Activated T-cell treated with anti-CD3 and anti-CD28 coated beads for 1 hour (primary cell): ENCODE data around the gene PROK2.

Source experiments
- DNase-seq: peaks from one replicate; pipeline ENCODE4 v3.0.0-alpha.2; 2020; ENCODE audit warnings: low read depth

The PROK2 gene

DNA sequence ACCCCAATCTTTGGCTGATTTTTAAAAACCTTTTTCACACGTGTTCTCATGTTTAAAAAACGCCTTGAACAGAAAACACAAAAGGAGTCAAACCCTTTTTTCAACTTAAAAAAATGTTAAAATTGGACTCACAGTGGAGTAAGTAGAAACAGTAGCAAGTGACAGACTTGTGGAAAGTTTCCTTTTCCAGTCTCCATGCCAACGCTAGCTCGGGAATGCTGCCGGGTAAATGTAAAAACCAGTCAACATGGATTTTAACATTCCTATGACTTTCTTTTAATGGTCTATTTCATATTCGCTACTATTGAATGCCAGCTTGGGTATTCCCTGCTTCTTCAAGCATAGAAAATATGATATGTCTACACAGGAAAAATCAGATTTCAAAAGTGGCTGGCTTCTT, 1.6 kb upstream of the PROK2 start:
- DNase-seq, result no peak

DNA sequence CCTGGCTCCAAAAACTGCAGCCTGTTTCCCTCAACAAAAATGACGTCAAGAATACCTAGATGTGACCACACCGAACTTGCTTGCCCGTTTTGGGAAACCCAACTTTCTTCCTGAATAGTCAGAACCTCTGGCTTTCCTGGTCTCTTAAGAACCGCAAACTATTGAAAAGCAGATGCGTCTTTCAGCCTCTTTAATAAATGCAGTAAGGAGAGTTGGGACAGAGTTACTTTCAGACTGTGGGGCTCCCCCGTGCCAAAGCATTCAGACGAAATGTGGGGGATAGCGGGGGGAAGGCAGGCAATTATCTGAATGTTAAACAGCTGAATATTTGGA, 1.2 kb upstream of the PROK2 start:
- DNase-seq, result no peak

DNA sequence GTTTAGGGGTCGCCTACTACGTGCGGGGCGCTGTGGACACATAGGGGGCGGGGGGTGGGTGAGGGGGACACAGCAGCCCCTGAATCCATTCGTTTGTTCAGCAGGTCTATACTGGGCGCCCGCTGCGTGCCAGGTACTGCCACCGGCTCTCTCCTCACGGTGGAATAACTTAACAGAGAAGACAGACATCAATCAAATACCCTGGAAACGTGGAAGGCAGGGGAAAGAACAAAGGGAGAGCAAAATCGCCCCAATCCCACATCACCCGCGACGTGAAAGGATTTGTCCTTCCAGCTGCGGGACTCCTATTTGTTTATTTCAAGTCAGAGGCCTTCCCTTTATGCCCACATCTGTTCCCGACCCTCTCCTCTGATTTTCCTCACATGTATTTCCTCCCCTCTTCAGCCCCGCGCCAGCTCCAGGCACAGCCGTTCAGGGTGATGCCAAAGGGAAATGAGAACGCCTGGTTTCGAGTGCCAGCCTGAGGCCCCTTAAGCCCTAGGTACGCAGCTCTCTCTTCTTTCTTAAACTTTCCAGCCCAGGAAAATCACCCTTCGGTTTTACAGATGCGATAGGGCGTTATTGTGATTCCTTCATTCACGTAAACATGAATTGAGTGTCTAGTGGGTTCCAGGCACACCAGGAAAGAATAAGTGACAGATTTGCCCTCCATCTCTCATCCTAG, 726 bp upstream of the PROK2 start:
- DNase-seq, result no peak

DNA sequence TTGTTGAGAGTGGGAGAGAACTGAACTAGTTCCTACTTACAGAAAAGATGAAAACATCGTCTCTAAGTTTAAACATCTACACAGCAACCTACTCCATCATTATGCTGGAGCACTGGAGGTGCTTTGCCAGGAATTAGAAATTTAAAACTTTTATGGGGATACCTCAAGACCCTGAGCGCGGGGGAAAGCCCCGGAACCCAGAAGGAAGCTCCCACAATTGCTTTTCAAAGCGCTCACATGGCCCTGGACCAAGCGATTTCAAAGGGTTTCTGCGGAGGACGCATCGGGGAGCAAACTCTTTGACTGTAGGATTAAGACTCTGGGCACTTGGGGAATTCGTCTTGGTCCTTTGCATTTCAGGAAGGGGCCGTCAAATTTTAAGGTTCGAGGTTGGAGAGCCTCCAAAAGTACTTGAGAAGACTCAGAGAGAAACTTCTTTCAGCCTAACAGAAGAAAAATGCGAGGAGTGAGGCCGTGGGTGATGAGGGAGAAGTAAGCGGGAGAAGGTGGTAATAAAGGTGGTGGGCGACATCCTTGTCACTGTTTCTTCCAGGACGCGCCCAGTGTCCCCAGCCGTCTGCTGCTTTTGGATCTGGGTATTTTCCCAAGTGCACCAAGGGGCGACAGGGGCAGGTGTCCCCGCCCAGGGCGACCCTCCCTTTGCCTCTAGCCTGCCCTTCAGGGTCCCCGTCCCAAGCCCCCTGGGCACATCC, 591 bp downstream of the PROK2 start:
- DNase-seq, result no peak

DNA sequence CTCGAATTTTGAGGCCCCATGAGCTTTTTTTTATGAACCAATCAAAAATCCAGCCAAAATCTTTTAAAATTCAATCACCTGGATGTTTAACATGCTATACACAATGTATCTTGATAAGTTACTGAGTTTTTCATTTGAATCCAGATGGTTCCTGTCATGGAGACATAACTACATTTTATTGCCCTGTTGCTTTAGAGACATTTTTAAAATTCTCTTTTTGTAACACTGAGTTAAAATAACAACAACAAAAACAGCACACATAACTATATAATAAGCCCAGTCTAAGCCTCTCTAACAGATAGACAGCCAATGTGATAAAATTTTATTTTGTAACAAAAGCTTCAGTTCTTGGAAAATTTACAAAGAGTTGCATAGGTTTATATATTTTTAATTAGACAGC, 1.8 kb downstream of the PROK2 start:
- DNase-seq, result no peak

DNA sequence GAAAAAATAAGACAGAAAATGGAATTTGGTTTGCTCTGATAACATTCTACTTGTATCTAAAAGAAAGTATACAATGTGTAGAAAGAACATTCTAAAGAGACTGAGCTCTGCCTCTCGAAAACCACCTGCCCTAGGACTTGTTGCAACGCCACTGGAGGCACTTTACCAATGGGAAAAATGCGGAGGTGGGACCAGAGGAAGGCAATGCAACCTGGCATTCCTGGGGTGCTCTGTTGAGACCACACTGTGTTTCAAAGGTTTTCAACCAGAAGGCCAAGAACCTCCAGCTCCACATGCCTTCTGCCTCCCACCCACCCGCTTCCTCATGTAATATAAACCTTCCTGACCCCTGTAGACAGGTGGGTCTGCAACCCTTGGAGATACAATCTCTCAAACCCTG, 4.5 kb downstream of the PROK2 start:
- no peak for DNase-seq

DNA sequence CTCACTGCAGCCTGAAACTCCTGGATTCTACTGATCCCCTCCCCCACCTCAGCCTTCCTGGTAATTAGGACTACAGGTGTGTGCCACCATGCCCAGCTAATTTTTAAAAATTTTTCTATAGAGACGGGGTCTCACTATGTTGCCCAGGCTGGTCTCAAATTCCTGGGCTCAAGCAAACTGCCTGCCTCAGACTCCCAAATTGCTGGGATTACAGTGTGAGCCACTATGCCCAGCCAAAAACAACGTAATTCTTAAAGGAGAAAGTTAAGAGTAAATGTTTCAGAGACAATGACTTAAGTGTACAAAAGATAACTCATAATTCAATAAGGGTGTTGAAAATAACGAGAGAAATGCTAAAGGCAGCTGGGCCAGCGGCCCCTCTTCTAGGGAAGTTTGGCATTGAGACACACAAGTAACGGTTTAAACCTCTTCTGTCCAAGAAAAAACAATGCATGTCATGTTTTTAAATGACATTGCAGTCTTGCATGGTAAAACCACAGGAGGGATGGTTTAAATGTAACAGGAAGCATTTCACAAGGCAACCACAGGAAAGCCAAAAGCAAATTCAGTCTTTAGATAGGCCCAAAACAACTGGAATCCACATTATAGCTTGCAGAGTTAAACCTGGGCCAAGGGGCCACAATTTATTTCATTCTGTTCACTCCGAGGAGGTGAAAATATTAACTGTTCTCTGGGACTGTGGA, 5.1 kb downstream of the PROK2 start:
- no peak for DNase-seq

DNA sequence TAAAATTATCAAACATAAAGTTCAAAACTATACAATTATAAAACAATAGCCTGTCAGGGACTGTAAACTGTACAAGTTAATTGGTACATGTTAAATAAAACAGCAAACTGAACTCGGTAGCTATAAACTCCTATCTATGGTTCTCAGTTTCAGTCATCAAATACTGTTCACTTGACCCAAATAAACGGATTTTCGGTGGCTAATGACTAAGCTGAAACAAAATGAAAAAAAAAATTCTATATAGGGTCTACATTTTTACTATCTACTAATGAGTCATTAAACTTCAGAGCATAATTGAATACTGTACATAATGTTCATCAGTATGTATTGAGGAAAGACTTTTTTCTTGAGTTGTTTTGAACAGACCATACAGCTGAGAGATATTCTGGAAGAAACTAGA, 6.6 kb downstream of the PROK2 start:
- DNase-seq, result no peak

DNA sequence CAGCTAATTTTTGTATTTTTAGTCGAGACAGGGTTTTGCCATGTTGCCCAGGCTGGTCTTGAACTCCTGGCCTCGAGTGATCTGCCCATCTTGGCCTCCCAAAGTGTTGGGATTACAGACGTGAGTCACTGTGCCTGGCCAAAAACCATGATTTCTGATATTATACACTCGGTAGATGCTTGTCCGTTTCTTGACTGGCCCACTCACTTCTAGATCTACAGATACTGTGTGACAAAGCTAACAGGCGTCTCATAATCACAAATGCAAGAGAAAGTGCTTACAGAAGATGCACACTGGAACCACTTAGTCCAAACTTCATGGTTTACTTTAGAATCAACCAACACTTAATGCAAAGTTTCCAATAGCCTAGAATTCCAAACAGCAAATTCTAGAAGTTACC, 8.4 kb downstream of the PROK2 start:
- no peak for DNase-seq

DNA sequence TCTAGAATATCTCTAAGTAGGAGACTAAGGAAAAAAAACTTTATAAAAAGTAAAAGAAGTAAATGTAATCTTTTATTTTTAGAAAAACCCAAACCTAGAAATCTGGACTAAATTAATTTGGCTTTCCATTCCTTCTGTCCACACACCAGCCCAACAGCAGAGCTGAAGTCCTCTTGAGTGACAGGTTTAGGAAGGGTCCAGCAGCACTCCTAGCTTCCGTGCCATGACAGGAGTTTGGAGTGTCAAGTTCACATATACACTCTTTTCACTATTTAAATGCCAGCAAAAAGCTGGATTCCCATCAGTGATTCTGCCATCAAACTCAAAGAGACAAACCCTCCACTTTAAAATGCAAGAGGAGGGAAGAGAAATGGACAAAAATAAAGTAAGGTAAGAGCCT, 13.1 kb downstream of the PROK2 start:
- no peak for DNase-seq

DNA sequence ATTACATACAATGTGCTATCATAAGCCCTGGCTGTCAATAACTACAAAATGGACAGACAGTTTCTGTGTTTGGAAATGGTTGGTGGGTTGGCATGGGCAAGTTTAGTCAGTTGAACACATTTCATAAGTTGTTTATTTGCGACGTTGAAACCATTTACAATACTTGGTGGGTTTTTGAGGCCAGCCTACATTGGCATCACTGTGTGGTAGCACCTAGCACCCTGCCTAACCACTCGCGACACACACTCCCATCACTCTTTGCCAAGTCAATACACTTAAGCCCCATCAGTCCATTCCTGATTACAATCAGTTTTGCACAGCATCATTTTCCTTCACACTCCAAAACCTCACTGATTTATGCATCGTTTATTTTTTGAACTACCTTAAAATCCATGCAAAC, 13.8 kb downstream of the PROK2 start:
- DNase-seq, result no peak

DNA sequence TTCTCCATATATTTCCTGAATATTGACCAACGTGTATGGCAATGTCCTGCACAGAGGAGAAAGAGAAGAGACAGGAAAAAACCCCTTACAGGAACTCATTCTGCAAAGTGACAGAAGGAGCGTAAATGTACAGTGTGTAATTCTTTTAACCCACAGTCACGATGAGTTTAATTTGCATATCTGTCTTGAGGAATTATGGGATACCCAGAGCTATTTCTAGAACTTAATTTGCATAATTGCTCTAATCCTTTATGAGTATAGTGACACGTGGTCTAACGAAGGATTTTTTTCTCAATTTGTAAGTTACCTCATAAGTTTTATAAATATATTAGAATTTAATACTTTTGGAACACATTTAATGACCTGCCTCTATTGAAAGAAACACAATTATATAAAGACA, 21.5 kb downstream of the PROK2 start:
- DNase-seq, result no peak

DNA sequence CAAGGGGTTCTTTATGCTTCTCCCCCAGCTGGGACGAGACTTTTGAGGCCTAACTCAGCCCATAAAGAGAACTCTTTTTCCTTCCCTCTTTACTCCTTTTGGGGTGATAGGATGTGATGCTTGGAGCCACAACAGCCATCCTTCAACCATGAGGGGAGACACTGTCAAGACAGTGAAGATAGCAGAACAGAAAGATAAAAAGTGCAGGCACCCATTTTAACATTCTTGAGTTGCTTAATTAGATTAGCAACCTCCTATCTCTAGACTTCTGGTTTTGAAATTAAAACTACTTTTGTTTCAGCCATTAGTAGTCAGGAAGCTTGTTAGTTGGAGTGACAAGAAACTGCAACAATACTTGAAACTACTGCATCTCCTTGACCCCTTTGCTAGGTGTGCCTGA, 24.8 kb downstream of the PROK2 start:
- no peak for DNase-seq

DNA sequence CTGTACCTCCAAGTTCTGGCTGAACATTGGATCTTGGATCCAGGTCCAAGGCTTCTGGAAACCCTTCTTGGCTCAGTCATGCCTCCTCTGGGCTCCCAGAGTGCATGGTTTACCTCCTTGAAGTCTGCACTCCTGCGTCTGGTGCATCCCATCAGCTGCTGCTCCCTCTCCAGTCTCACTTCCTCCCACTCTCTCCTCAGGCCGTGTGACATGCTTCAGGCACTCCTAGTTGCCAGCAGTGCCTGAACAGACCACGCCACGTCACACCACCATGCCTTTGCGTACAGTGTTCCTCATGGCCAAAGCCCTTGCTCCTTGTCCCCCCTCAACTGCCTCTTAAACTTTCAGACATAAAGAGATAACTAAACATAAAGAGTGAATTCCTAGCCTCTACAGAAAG, 25.5 kb downstream of the PROK2 start:
- DNase-seq, result no peak

DNA sequence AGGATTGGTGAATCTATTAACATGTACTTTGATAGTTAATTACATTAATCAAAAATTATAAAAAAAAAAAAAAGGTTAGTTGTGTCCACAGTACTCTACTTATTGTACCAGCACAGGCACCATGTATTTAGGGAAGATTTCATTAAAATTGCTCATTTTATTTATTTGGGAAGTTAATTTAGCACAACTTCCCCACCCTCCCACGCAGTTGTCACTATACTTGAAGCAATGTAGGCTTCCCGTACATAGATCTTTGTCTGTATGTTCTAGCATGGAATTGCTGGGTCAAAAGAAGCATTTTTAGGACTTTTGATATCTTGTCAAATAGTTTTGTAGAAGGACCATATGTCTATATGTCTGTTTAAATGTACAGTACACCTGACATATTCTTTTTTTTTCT, 26.9 kb downstream of the PROK2 start:
- no peak for DNase-seq

DNA sequence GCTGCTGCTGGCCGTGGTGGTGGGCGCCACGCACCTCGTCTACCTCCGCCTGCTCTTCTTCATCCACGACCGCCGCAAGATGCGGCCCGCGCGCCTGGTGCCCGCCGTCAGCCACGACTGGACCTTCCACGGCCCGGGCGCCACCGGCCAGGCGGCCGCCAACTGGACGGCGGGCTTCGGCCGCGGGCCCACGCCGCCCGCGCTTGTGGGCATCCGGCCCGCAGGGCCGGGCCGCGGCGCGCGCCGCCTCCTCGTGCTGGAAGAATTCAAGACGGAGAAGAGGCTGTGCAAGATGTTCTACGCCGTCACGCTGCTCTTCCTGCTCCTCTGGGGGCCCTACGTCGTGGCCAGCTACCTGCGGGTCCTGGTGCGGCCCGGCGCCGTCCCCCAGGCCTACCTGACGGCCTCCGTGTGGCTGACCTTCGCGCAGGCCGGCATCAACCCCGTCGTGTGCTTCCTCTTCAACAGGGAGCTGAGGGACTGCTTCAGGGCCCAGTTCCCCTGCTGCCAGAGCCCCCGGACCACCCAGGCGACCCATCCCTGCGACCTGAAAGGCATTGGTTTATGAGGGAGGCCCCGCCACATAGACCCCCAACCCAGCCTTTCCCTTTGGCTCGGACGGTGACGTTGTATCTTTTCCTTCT, 30.2 kb downstream of the PROK2 start:
- DNase-seq, result no peak

DNA sequence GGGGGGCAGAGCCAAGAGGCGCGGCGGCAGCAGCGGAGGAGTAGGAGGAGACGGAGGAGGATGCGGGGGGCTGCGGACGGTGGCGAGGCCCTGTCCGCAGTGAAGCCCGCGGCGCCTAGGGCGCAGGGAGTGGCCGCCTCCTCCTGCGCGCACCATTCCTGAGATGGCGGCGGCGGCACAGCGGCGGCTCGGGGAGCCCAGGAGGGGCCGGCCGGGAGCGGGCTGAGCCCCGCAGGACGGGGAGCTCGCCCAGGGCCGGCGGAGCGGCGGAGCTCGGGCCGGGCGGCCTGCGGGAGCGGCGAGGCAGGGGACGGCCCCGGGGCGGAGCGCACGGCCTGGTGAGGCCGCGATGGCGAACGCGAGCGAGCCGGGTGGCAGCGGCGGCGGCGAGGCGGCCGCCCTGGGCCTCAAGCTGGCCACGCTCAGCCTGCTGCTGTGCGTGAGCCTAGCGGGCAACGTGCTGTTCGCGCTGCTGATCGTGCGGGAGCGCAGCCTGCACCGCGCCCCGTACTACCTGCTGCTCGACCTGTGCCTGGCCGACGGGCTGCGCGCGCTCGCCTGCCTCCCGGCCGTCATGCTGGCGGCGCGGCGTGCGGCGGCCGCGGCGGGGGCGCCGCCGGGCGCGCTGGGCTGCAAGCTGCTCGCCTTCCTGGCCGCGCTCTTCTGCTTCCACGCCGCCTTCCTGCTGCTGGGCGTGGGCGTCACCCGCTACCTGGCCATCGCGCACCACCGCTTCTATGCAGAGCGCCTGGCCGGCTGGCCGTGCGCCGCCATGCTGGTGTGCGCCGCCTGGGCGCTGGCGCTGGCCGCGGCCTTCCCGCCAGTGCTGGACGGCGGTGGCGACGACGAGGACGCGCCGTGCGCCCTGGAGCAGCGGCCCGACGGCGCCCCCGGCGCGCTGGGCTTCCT, 31.0 kb downstream of the PROK2 start, which contains the start of gene GPR27:
GPR27 (plus strand) TSS at position 155 of the 909 bp plus-strand sequence; CDS start at position 350, 195 bp downstream.
- DNase-seq, result no peak

DNA sequence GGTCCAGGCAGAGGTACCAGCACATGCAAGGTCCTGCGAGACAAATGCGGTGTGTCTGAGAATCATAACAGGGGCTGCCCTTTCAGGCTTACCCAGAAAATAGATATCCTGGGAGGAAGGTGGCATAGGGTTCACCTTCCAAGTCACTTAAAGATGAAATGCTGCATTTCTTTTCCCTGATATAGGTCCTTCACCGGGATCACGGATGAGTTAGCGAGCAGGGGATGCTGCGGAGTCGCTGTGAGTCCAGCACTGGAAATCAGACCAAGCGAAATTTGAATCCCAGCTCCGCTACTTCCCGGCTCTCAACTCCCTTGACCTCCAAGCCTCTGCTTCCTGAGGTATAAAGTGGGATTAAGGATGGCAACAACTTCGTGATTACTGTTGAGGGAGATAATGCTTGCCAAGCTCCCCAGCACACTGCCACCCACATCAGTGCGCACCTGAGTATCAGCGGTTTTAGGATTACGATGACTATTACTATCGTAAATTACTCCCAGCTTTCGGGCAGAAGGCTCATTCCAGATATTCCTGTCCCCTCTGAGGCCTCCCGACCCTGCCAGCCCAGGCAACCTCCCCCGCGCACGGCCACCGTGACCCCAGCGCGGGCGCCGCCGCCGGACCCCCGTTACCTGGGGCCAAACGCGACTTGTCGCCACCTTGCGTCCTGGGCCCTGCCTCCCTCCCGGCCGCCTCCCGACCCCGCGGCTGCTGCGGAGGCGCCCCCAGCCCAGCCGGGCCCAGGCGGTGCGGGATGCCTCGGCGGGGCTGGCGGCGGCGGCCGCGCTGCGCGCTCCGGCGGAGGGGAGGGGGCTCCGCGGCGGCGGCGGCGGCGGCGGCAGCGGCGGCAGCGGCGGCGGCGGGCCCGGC, 31.9 kb downstream of the PROK2 start:
- no peak for DNase-seq

DNA sequence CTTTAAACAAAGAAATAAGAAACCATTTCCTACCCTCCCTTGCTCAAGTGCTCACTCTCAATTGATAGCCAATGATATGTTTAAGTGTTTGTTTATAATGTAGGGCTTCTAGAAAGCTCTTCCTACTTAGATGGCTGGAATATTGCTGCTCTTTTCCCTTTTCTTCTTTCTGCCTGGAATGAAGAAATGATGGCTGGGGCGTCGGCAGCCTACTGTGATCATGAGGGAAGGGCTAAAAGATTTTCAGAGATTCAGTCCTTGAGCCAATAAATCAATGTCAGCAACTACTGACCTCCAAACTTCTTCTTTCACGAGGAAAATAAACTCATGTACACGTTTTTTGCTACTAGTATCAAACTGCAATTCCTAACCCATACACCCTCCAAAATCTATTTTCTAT, 33.3 kb downstream of the PROK2 start:
- no peak for DNase-seq

DNA sequence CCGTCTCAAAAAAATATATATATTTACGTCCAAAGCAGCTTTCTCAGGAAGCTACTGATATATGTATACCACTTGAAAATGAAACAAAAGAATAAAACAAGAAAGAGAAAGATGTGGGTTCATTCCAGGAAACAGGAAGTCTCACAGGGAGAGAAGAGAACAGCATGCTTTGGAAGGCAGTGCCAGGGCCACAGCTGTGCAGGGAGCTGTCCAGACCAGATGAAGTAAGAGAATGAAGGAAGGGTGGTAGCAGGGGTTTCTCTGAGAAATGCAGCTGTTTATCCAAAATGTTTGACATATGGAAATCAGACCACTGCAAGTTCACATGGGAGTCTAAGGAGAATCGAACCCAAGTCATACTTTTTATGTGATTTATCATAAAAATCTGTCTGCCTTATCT, 40.2 kb downstream of the PROK2 start:
- no peak for DNase-seq

DNA sequence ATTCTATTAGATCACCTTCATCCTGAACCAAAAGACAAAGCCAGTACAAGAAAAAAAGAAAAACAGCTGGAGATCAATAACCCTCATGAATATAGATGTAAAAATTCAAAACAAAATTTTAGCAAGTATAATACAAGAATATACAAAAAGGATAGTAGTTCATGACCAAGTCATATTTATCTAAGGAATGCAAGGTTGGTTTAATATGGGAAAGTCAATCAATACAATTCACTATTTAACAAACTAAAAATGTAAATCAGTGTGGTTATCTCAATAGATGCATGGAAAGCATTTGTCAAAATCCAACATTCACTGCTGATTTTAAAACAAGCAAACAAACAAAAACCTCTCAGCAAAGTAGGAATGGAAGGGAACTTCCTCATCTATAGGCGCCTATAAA, 42.3 kb downstream of the PROK2 start:
- no peak for DNase-seq
